Upper lobe of left lung (tissue), 4 donors: ENCODE results near the gene DPYSL3.

Experiments used
- EP300 ChIP-seq, 4 donors: sonication (generic); formaldehyde crosslinking; IDR thresholded peaks; one replicate each; pipeline ENCODE4 v1.5.1; 2017; ENCODE audit warnings: antibody characterized with exemption in 4 of 4, control low read depth in 2 of 4
- POLR2A ChIP-seq, 4 donors: fragments of 450-650 bp; IDR thresholded peaks; one replicate each; pipeline ENCODE4 v1.5.1; 2016 to 2017; ENCODE audit warnings: antibody characterized with exemption in 4 of 4, mild to moderate bottlenecking in 2 of 4
- POLR2AphosphoS5 ChIP-seq, 2 donors: sonication (generic); formaldehyde crosslinking; IDR thresholded peaks; one replicate each; pipeline ENCODE4 v1.5.1; 2017; ENCODE audit warnings: antibody characterized with exemption in 2 of 2
- TF ChIP-seq, protein P1 (sequence below), 6 experiments: fragments of 450-650 bp in 4 of 6; fragments of 200-600 bp in 2 of 6; sonication (generic) in 2 of 6; IDR thresholded peaks; one replicate each; pipeline ENCODE4 v1.5.1; 2016 to 2019; ENCODE audit warnings: antibody characterized with exemption in 6 of 6

GRCh38 chr5:147481376-147481775 lies 28.5 kb downstream of the DPYSL3 start:
- TF ChIP-seq POLR2AphosphoS5 (IDR thresholded peaks at IDR 0.05): no peak
- TF ChIP-seq, protein P1, sequence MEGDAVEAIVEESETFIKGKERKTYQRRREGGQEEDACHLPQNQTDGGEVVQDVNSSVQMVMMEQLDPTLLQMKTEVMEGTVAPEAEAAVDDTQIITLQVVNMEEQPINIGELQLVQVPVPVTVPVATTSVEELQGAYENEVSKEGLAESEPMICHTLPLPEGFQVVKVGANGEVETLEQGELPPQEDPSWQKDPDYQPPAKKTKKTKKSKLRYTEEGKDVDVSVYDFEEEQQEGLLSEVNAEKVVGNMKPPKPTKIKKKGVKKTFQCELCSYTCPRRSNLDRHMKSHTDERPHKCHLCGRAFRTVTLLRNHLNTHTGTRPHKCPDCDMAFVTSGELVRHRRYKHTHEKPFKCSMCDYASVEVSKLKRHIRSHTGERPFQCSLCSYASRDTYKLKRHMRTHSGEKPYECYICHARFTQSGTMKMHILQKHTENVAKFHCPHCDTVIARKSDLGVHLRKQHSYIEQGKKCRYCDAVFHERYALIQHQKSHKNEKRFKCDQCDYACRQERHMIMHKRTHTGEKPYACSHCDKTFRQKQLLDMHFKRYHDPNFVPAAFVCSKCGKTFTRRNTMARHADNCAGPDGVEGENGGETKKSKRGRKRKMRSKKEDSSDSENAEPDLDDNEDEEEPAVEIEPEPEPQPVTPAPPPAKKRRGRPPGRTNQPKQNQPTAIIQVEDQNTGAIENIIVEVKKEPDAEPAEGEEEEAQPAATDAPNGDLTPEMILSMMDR (IDR thresholded peaks at IDR 0.05): no peak
- TF ChIP-seq POLR2A (IDR thresholded peaks at IDR 0.05): no peak
- no peak for TF ChIP-seq EP300 (IDR thresholded peaks at IDR 0.05)
